ENCODE data around the gene PHYHD1. TPM values are rescaled to one million over a fixed set of nuclear protein-coding genes. Genes with fewer than 3 reads are reported as not detected.

The PHYHD1 gene
- polyA plus RNA-seq, 2 of the 4 experiments (the other 2 are of a cell fraction) = not detected

DNA sequence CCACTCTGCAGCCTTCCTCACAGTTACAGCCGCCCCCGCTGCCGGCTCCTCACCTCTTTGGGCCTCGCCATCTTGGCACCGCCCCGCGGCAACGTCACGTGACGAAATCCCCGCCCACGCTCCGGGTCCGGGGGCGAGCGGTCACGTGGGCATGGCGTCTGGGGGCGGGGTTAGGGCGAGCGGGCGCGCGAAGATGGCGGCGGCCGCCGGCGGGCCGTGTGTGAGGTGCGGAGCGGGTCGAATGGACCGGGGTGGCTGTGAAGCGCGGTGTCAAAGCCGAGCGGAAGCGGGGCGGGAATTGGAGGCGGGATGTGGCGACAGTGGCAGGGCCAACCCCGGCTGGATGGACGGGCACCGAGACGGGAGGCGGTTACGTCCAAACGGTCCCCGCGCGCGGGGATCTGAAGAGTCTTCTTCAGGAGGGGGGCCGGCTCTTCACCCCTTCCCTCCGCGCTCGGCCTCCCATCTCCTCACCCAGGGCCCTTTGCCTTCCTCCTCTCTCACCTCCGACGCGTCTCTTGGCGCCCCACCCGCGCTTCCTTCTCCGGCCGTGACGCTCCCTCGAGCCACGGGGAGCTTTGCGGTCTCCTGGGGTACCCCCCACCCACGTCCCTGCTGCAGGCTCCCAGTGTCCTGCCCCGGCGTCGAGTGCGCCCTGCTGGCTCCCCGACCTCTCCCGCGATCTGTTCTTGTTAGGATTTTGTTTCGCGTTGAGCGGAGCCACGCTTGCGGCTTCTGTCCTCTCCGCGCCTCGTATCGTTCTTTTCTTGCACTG, 26.9 kb downstream of the PHYHD1 start, which contains the start of the genes DOLK and NUP188:
Gene DOLK (minus strand): TSS at position 77 of the 775 bp plus-strand sequence. CDS start 300 bp downstream, outside the sequence.
Gene NUP188 (plus strand): TSS at position 173 of the 775 bp plus-strand sequence. CDS start 21 bp downstream, at position 194.
- H3K9me3 ChIP-seq = no peaks in the 10 kb centered on the region
- peaks cover 12% of the 10 kb centered on the region; the same call in 2 of the 3 replicates for H3K4me1 ChIP-seq
- peak within 1 kb of the TSS; percentile 85 for H3K4me3 ChIP-seq
- ATAC-seq = peak; percentile 86 to 88
- DNase-seq (ENCODE audit: low read depth in 1 of 2, low spot score in 1 of 2) = peak; percentile 90 to 97
- WGBS (ENCODE audit: missing lambda C conversion rate) = under 1% methylated on average over 63 of the region's 86 CpGs
- CTCF ChIA-PET = interaction anchor here (0.9 to 1.0 kb wide), 2 partner anchors 20 to 55 kb away, joined by 3 to 4 read pairs; no protein-coding TSS in a partner anchor
- no peak for FAIRE-seq
- H3K4me2 ChIP-seq = peak within 1 kb of the TSS; percentile 92
- H3K27ac ChIP-seq = peak within 1 kb of the TSS; percentile 91 to 95
- POLR2A ChIA-PET = interaction anchor here (1.0 to 1.2 kb wide), 2 partner anchors 130 to 223 kb away, joined by 5 read pairs; partner anchors contain the start of genes ENDOG and ZDHHC12
- TF ChIP-seq, protein P1, sequence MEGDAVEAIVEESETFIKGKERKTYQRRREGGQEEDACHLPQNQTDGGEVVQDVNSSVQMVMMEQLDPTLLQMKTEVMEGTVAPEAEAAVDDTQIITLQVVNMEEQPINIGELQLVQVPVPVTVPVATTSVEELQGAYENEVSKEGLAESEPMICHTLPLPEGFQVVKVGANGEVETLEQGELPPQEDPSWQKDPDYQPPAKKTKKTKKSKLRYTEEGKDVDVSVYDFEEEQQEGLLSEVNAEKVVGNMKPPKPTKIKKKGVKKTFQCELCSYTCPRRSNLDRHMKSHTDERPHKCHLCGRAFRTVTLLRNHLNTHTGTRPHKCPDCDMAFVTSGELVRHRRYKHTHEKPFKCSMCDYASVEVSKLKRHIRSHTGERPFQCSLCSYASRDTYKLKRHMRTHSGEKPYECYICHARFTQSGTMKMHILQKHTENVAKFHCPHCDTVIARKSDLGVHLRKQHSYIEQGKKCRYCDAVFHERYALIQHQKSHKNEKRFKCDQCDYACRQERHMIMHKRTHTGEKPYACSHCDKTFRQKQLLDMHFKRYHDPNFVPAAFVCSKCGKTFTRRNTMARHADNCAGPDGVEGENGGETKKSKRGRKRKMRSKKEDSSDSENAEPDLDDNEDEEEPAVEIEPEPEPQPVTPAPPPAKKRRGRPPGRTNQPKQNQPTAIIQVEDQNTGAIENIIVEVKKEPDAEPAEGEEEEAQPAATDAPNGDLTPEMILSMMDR (IDR thresholded peaks at IDR 0.05) = no peak
- no peak for TF ChIP-seq ZFP36 (IDR thresholded peaks at IDR 0.05; ENCODE audit: borderline replicate concordance, partially characterized antibody)
- TF ChIP-seq TP53 (CRISPR knock-in tag; IDR thresholded peaks at IDR 0.05) = peak; percentile 31; the same call in 1 of the 2 replicates
- TF ChIP-seq, protein P2, sequence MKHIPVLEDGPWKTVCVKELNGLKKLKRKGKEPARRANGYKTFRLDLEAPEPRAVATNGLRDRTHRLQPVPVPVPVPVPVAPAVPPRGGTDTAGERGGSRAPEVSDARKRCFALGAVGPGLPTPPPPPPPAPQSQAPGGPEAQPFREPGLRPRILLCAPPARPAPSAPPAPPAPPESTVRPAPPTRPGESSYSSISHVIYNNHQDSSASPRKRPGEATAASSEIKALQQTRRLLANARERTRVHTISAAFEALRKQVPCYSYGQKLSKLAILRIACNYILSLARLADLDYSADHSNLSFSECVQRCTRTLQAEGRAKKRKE (CRISPR knock-in tag; IDR thresholded peaks at IDR 0.05; ENCODE audit: low read depth) = no peak
- no peak for TF ChIP-seq ESRRA (IDR thresholded peaks at IDR 0.05; ENCODE audit: borderline replicate concordance, low read length)
- TF ChIP-seq, protein P3, sequence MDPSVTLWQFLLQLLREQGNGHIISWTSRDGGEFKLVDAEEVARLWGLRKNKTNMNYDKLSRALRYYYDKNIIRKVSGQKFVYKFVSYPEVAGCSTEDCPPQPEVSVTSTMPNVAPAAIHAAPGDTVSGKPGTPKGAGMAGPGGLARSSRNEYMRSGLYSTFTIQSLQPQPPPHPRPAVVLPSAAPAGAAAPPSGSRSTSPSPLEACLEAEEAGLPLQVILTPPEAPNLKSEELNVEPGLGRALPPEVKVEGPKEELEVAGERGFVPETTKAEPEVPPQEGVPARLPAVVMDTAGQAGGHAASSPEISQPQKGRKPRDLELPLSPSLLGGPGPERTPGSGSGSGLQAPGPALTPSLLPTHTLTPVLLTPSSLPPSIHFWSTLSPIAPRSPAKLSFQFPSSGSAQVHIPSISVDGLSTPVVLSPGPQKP (IDR thresholded peaks at IDR 0.05; ENCODE audit: low read depth, low read length) = no peak
- no peak for TF ChIP-seq EP300 (IDR thresholded peaks at IDR 0.05)
- TF ChIP-seq, protein P4, sequence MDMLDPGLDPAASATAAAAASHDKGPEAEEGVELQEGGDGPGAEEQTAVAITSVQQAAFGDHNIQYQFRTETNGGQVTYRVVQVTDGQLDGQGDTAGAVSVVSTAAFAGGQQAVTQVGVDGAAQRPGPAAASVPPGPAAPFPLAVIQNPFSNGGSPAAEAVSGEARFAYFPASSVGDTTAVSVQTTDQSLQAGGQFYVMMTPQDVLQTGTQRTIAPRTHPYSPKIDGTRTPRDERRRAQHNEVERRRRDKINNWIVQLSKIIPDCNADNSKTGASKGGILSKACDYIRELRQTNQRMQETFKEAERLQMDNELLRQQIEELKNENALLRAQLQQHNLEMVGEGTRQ (IDR thresholded peaks at IDR 0.05) = peak; percentile 100
- TF ChIP-seq RNF2 (IDR thresholded peaks at IDR 0.05; ENCODE audit: borderline replicate concordance, low read depth) = no peak
- no peak for TF ChIP-seq HOXB13 (CRISPR knock-in tag; IDR thresholded peaks at IDR 0.05; ENCODE audit: low read depth)
- TF ChIP-seq MAZ (IDR thresholded peaks at IDR 0.05; ENCODE audit: borderline replicate concordance, low read depth, low read length) = peak; percentile 38; the same call in 1 of the 2 replicates
- TF ChIP-seq BHLHE40 (IDR thresholded peaks at IDR 0.05; ENCODE audit: low read depth, low read length) = peak; percentile 59
- TF ChIP-seq, protein P5, sequence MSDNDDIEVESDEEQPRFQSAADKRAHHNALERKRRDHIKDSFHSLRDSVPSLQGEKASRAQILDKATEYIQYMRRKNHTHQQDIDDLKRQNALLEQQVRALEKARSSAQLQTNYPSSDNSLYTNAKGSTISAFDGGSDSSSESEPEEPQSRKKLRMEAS (IDR thresholded peaks at IDR 0.05) = peak; percentile 86
- TF ChIP-seq MAFK (IDR thresholded peaks at IDR 0.05; ENCODE audit: partially characterized antibody) = no peak
- no peak for TF ChIP-seq ZNF302 (CRISPR knock-in tag; IDR thresholded peaks at IDR 0.05)
- TF ChIP-seq, protein P6, sequence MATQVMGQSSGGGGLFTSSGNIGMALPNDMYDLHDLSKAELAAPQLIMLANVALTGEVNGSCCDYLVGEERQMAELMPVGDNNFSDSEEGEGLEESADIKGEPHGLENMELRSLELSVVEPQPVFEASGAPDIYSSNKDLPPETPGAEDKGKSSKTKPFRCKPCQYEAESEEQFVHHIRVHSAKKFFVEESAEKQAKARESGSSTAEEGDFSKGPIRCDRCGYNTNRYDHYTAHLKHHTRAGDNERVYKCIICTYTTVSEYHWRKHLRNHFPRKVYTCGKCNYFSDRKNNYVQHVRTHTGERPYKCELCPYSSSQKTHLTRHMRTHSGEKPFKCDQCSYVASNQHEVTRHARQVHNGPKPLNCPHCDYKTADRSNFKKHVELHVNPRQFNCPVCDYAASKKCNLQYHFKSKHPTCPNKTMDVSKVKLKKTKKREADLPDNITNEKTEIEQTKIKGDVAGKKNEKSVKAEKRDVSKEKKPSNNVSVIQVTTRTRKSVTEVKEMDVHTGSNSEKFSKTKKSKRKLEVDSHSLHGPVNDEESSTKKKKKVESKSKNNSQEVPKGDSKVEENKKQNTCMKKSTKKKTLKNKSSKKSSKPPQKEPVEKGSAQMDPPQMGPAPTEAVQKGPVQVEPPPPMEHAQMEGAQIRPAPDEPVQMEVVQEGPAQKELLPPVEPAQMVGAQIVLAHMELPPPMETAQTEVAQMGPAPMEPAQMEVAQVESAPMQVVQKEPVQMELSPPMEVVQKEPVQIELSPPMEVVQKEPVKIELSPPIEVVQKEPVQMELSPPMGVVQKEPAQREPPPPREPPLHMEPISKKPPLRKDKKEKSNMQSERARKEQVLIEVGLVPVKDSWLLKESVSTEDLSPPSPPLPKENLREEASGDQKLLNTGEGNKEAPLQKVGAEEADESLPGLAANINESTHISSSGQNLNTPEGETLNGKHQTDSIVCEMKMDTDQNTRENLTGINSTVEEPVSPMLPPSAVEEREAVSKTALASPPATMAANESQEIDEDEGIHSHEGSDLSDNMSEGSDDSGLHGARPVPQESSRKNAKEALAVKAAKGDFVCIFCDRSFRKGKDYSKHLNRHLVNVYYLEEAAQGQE (IDR thresholded peaks at IDR 0.05) = no peak; the same call in 1 of the 2 replicates
- no peak; the same call in 1 of the 2 replicates for TF ChIP-seq KDM5A (IDR thresholded peaks at IDR 0.05)
- no peak; the same call in 1 of the 2 replicates for TF ChIP-seq TFCP2L1 (CRISPR knock-in tag; IDR thresholded peaks at IDR 0.05)
- no peak for TF ChIP-seq EHF (CRISPR knock-in tag; IDR thresholded peaks at IDR 0.05)
- no peak for TF ChIP-seq CHD2 (IDR thresholded peaks at IDR 0.05; ENCODE audit: low read length, partially characterized antibody)
- TF ChIP-seq SREBF2 (IDR thresholded peaks at IDR 0.05) = no peak
- TF ChIP-seq HOXA7 (CRISPR knock-in tag; IDR thresholded peaks at IDR 0.05) = no peak
- no peak for TF ChIP-seq NR3C1 (IDR thresholded peaks at IDR 0.05)
- peak; percentile 67 to 88; a peak in 4 of 5 replicates for TF ChIP-seq JUN (IDR thresholded peaks at IDR 0.05)
- TF ChIP-seq, protein P7, sequence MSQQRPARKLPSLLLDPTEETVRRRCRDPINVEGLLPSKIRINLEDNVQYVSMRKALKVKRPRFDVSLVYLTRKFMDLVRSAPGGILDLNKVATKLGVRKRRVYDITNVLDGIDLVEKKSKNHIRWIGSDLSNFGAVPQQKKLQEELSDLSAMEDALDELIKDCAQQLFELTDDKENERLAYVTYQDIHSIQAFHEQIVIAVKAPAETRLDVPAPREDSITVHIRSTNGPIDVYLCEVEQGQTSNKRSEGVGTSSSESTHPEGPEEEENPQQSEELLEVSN (IDR thresholded peaks at IDR 0.05; ENCODE audit: borderline replicate concordance, low read depth) = no peak
- no peak for TF ChIP-seq HEYL (CRISPR knock-in tag; IDR thresholded peaks at IDR 0.05)
- no peak for TF ChIP-seq POLR2AphosphoS2 (conservative IDR thresholded peaks at IDR 0.05; ENCODE audit: low read length)
- TF ChIP-seq HDAC2 (IDR thresholded peaks at IDR 0.05) = no peak
- no peak for TF ChIP-seq SMC3 (IDR thresholded peaks at IDR 0.05)
- TF ChIP-seq JUNB (IDR thresholded peaks at IDR 0.05) = no peak
- TF ChIP-seq RARB (CRISPR knock-in tag; IDR thresholded peaks at IDR 0.05) = no peak
- no peak for TF ChIP-seq RFX5 (IDR thresholded peaks at IDR 0.05)

Measured in A549 (cell line).